ENCODE results near the gene CCDC38.

Gene CCDC38

DNA sequence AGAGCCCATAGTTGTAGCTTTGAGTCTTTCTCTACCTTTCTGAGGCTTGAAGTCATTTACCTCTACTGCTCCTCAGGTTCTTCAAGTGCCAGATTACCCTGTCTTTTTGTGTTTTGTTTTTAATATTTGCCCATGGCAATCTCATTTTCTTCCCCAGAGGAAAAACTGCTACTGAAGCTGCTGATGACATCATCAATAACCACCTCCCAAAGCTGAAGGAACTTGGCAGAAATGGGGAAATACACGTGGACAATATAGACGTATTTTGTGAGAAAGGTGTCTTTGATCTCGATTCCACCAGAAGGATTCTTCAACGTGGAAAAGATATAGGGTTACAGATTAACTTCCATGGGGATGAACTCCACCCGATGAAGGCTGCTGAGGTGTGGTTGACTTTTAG lies 17.8 kb upstream of the CCDC38 start:
- no peak for DNase-seq

DNA sequence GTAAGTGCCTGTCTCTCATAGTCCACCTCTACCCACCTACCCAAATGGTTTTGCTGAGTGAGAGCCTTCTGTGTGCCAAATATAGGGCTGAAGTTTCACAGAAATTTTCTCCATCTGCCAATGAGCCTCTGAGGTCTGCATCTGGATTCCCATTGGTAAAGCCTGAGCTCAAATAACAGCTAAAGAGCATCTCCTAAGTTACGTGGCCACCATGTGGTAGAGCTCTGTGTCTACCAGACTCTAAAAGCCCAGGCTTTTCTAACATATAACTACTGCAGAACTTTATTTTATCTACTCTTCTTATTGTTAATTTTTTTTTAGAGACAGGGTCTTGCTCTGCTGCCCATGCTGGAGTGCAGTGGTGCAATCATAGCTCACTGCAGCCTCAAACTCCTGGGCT lies 16.7 kb upstream of the CCDC38 start:
- no peak for DNase-seq

- no peak for DNase-seq
Observed at GRCh38 chr12:95956557-95957145, 14.2 kb upstream of the CCDC38 start.

DNA sequence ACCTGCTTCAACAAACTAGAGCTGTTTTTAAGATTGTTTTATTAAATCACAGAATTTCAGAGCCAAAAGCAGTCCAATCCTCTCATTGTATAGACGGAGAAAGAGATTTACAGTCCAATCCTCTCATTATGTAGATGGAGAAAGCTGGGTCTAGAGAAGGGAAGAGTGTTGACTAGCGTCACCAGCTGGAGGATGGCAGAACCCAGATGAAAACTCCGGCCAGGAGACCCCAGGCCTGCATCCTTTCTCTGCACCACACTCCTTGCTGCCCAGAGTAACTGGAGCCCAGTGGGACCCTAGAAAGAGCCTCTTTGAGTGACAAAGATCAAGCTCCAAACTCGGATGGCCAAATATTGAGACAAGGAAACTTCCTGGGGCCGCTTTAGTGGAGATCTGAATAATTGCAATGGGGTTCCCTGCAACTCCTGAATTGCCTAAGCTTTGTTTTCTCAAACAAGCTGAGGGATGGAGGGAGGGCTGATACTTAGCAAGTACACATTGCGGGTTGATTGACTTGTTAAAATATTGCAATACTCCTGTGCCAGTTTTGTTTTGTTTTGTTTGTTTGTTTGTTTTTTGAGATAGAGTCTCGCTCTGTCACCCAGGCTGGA lies 13.2 kb upstream of the CCDC38 start:
- DNase-seq = no peak

GRCh38 chr12:95953000-95953399 lies 10.6 kb upstream of the CCDC38 start:
- DNase-seq = no peak

DNA sequence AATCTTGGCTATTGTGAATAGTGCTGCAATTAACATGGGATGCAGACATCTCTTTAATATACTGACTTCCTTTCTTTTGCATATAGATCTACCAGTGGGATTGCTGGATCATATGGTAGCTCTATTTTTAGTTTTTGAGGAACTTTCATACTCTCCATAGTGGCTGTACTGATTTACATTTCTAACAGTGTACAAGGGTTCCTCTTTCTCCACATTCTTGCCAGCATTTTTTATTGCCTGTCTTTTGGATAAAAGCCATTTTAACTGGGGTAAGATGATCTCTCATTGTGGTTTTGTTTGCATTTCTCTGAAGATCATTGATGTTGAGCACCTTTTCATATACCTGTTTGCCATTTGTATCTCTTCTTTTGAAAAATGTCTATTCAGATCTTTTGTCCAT lies 9.1 kb upstream of the CCDC38 start:
- no peak for DNase-seq

GRCh38 chr12:95949477-95950206 lies 7.2 kb upstream of the CCDC38 start:
- DNase-seq = no peak

GRCh38 chr12:95944108-95944704 lies 1.8 kb upstream of the CCDC38 start:
- DNase-seq = no peak

- DNase-seq = peak; percentile 72
Observed at GRCh38 chr12:95943330-95943842, 972 bp upstream of the CCDC38 start, which contains the start of gene AMDHD1. AMDHD1 (plus strand) TSS chr12:95943331; CDS start chr12:95943399, 68 bp downstream.

DNA sequence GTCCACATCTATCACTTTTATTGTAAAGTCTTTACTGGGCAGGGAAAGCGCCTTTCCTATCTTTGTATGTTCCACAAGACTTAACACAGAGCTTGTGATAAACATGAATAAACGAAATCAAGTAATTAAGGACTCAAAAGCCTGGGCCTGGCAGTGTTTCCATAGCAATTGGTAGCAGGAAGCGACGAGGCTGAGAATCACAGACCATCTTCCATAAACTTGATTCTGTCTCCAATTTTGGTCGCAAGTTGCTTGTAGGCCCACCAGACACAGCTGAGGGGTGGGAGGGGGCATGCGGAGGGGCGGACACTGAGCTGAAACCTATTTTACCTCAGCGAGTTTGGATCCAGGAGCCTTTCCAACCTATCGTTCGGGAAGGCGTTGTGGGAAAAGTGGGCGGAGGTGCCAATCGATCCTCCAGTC lies 302 bp downstream of the CCDC38 start:
- DNase-seq = no peak

- DNase-seq = no peak
Observed at GRCh38 chr12:95940514-95940913, 1.9 kb downstream of the CCDC38 start.

DNA sequence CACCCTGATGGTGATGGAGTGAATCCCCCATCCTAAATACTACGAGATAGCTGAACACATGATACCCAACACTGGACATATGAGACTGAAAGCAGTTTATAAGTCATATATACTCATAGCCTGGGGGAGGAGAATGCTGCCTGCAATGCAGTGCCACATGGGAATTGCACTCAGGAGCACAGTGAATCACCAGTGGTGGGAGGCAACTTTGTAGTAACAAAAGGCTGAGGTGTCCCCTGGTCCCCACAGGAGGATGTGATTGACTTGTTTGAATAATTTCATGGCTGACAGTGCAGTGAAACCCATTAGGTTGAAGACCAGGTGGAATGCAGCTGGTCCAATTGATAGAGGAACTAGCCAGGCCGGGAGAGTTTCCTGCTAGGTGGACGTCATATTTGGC lies 20.2 kb downstream of the CCDC38 start:
- DNase-seq = no peak

GRCh38 chr12:95919110-95919509 lies 23.3 kb downstream of the CCDC38 start:
- DNase-seq = no peak

DNA sequence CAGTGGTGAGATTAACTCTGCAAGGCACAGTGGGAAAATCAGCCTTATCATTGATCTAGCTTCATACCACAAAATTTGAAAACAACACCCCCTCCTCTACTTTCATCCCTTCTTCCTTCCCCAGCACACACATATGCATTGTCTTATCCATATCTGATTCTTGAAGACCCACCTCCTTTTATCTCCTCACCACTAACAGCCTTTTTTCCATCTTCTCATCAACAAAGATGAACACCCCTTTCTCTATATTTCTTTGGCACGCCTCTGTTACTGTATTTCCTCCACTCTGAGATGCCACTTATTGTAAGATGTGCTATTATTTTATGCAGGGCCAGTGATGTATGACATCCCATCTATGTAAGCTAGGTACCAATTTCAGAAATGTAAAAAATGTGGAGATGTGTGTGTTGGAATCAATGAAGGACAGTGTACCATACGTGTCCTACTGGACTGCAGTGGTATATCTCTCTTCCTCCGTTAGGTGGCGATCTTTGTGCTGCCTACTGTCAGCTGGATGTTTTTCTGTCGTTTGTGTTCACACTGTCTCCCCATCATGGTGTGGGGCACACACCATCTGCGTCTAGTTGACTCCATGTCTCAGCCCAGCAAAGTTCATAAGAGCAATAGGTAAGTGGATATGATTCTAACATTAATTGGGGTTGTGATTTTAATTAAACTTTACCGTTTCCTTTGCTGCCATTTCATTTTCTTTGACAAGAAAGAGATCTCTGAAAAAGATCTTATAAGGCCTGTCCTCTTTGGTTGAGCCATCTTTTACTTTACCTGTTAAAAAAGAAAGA lies 24.0 kb downstream of the CCDC38 start:
- DNase-seq = peak; percentile 22

GRCh38 chr12:95909871-95910270 lies 32.5 kb downstream of the CCDC38 start:
- no peak for DNase-seq

DNA sequence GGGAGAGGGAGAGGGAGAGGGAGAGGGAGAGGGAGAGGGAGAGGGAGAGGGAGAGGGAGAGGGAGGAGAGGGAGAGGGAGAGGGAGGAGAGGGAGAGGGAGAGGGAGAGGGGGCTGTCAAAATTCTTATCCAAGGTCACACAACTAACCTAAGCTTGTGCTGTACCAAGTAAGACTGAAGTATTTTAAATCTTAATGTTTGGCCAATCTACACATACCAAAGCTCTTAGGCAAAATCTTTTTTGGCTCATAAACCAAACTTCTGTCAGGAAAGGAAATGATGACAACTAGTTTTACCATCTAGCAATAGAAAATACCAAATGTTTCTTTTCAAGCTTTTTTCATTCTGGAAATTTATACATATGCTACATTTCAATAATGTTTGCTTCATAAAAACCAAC lies 33.8 kb downstream of the CCDC38 start:
- no peak for DNase-seq

DNA sequence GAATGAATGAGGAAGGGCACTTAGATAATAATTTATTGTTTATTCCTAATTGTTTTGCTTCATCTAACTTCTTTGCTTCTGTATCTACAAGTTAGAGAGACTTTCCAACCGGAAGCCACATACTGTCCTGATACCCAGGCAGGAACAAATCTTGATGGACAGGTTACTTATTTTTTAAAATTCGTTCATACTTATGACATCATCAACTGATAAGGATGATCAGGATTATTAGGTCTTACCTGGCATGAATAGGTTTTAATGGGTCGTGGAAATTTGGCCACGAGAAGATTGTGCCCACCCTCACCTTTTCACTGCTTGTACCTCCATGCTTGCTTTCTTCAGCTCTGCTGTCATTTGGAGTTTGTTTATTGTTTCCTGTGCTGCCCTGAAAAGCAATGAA lies 44.3 kb downstream of the CCDC38 start:
- DNase-seq = no peak

- no peak for DNase-seq
Observed at GRCh38 chr12:95896846-95897245, 45.6 kb downstream of the CCDC38 start.

DNA sequence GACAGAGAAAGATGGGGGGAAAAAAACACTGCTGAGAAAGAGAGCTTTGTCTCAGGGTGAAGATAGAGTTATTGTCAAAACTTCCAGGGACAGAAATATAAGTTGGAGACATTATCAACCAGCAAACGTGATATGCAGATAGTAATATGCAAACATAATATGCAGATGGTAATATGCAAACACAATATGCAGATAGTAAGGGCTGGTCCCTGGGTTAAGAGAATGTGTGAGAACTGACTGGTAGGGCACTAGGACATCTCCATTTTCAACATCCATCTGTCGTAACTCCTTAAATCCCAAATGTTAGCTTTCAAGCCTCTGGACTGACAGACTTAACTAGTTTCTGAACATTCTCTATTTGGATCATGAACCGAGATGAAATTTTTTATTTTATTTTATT lies 51.5 kb downstream of the CCDC38 start:
- no peak for DNase-seq

DNA sequence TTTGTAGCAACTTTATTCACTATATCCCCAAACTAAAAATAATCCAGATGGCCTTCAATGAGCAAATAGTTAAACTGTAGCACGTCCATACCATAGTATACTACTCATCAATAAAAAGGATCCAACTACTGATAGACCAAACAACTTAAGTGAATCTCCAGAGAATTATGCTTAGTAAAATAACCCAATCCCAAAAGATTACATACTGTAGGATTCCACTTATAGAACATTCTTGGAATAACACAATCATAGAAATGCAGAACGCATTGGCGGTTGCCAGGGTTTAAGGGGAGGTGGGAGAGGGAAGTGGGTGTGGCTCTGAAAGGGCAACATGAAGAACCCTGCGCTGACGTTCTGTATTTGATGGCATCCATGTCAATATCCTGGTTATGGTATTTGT lies 55.1 kb downstream of the CCDC38 start:
- DNase-seq = no peak

GRCh38 chr12:95884998-95885397 lies 57.4 kb downstream of the CCDC38 start:
- no peak for DNase-seq

- no peak for DNase-seq
Observed at GRCh38 chr12:95882873-95883272, 59.5 kb downstream of the CCDC38 start.

- no peak for DNase-seq
Observed at GRCh38 chr12:95882080-95882479, 60.3 kb downstream of the CCDC38 start.

Data from activated T-cell treated with anti-CD3 and anti-CD28 coated beads, Interleukin-2, amount 50 U/mL, for 1 hour (primary cell).